ENCODE results near the gene CUX1. TPM values are rescaled to one million over a fixed set of nuclear protein-coding genes. Genes with fewer than 3 reads are reported as not detected.

CUX1 gene
- total and polyA plus RNA-seq, 2 donors (not counting 1 experiment from before 2014, with no cell fraction given): 10.8 to 86.5 TPM

DNA sequence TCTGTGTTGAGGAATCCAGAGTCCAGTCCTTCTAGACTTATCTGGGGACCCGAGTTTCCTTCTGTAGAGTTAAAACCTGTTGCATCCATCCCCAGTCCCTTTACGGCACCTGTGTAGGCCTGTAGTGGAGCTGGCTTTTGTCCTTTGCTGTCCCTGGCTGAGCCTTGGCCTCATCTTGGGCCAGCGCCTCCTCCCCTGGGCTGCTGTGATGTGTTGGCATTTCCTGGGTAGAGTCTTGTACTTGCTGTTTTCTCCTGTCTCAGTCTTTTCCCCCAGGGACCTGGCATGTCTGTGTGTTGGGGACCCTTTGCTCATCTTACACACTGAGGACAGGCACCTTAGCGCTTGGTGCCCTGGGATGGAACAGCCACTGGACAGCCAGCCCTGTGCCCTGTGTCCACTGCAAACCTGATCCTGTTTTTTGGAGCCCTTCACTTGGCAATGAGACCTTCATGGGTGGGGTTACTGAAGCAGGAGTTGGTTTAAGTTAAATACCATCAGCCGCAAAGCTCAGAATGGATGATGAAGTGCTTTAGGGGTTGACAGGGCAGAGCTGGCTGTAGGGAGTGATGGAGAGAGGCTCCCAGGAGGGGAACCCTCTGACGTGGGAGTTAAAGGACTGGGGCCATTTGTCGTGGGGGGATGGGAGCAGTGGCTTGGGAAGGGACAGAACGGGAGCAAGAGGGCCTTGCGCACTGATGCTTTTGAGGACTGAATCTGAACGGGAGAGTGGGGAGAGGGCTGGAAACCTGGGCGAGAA is 50.9 kb downstream of the CUX1 start:
- CTCF ChIA-PET: interaction anchor here (0.6 kb wide), 1 partner anchor 300 kb away, joined by 3 read pairs; no protein-coding TSS in a partner anchor
- ATAC-seq (ENCODE audit: low read depth) (no peak), DNase-seq (no peak)
- TF ChIP-seq EZH2 (IDR thresholded peaks at IDR 0.05; ENCODE audit: borderline replicate concordance, insufficient read depth, low read depth, low read length, poor library complexity, severe bottlenecking): no peak
- TF ChIP-seq, protein P1, sequence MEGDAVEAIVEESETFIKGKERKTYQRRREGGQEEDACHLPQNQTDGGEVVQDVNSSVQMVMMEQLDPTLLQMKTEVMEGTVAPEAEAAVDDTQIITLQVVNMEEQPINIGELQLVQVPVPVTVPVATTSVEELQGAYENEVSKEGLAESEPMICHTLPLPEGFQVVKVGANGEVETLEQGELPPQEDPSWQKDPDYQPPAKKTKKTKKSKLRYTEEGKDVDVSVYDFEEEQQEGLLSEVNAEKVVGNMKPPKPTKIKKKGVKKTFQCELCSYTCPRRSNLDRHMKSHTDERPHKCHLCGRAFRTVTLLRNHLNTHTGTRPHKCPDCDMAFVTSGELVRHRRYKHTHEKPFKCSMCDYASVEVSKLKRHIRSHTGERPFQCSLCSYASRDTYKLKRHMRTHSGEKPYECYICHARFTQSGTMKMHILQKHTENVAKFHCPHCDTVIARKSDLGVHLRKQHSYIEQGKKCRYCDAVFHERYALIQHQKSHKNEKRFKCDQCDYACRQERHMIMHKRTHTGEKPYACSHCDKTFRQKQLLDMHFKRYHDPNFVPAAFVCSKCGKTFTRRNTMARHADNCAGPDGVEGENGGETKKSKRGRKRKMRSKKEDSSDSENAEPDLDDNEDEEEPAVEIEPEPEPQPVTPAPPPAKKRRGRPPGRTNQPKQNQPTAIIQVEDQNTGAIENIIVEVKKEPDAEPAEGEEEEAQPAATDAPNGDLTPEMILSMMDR (IDR thresholded peaks at IDR 0.05): no peak
- H3K36me3 ChIP-seq (replicated peaks in 1 of 2; ENCODE audit: control extremely low read depth in 1 of 2, control insufficient read depth in 1 of 2, extremely low read depth in 1 of 2, insufficient read depth in 2 of 2, low read length in 1 of 2): no peaks in the 10 kb centered on the region
- Mint-ChIP-seq H3K27ac (no peak overlapping the region), H3K27me3 (no peaks in the 10 kb centered on the region), H3K9me3 (ENCODE audit: insufficient read depth) (no peaks in the 10 kb centered on the region), H3K4me3 (no peak overlapping the region), H3K4me1 (peaks cover 51% of the 10 kb centered on the region)
- H4K20me1 ChIP-seq (ENCODE audit: control insufficient read depth, insufficient read depth, low read length, poor library complexity, severe bottlenecking): peaks cover 58% of the 10 kb centered on the region
- H3K4me1 ChIP-seq (ENCODE audit: control insufficient read depth in 2 of 2, insufficient read depth in 2 of 2, low read length in 2 of 2): peaks cover 6 to 22% of the 10 kb centered on the region in 2 donors
- intact Hi-C loops (cut with micrococcal nuclease): no loop called here
- H3K4me2 ChIP-seq (replicated peaks; ENCODE audit: low read depth, low read length, poor library complexity, severe bottlenecking): no peak overlapping the region
- no peaks in the 10 kb centered on the region for H3K9me3 ChIP-seq (ENCODE audit: control extremely low read depth in 1 of 3, control insufficient read depth in 2 of 3, insufficient read depth in 1 of 3, low read length in 2 of 3)
- H3K27me3 ChIP-seq (replicated peaks in 1 of 4; ENCODE audit: control extremely low read depth in 1 of 4, control insufficient read depth in 3 of 4, insufficient read depth in 4 of 4, low read length in 3 of 4): no peaks in the 10 kb centered on the region
- H3K79me2 ChIP-seq (ENCODE audit: control insufficient read depth, insufficient read depth, low read length): peaks cover 97% of the 10 kb centered on the region
- WGBS (ENCODE audit: insufficient coverage): 92% methylated on average over 11 of the region's 11 CpGs
- no peak overlapping the region for H2AFZ ChIP-seq (ENCODE audit: insufficient read depth, low read depth, low read length, poor library complexity, severe bottlenecking)
- POLR2A ChIA-PET: no interaction called here
- no peak overlapping the region for H3K27ac ChIP-seq (ENCODE audit: low read length in 2 of 2)
- no peak overlapping the region for H3K9ac ChIP-seq (ENCODE audit: low read length)
- no peak overlapping the region for H3K4me3 ChIP-seq (ENCODE audit: control extremely low read depth in 1 of 5, extremely low read depth in 1 of 5, insufficient read depth in 1 of 5, low read depth in 2 of 5, low read length in 4 of 5)
